ELR (cell line): Measurements from ENCODE around the gene KIF26B.

ENCODE experiments used
- DNase-seq: peaks from one replicate; pipeline ENCODE4 v3.0.0-alpha.2; 2015; ENCODE audit warnings: low read depth

Gene KIF26B

GRCh38 chr1:245572709-245573108 is 417.9 kb downstream of the KIF26B start:
- DNase-seq, result no peak

GRCh38 chr1:245575710-245576109 is 420.9 kb downstream of the KIF26B start:
- no peak for DNase-seq

- DNase-seq, result no peak
These were observed 421.5 kb downstream of the KIF26B start for GRCh38 chr1:245576323-245576722.

- DNase-seq, result no peak
These were observed 422.7 kb downstream of the KIF26B start for GRCh38 chr1:245577191-245578157.

GRCh38 chr1:245578308-245578707 is 423.5 kb downstream of the KIF26B start:
- no peak for DNase-seq

- DNase-seq, result no peak
These were observed 424.0 kb downstream of the KIF26B start for GRCh38 chr1:245578771-245579170.

GRCh38 chr1:245579881-245580280 is 425.1 kb downstream of the KIF26B start:
- no peak for DNase-seq

GRCh38 chr1:245580651-245581050 is 425.9 kb downstream of the KIF26B start:
- DNase-seq, result no peak

GRCh38 chr1:245582026-245582425 is 427.2 kb downstream of the KIF26B start:
- no peak for DNase-seq

- DNase-seq, result no peak
These were observed 428.3 kb downstream of the KIF26B start for GRCh38 chr1:245583081-245583480.

- DNase-seq, result no peak
These were observed 429.0 kb downstream of the KIF26B start for GRCh38 chr1:245583575-245584330.

GRCh38 chr1:245585252-245585959 is 430.6 kb downstream of the KIF26B start:
- peak; percentile 60 for DNase-seq

GRCh38 chr1:245587435-245588115 is 432.8 kb downstream of the KIF26B start:
- no peak for DNase-seq

- no peak for DNase-seq
These were observed 433.4 kb downstream of the KIF26B start for GRCh38 chr1:245588116-245588639.

- DNase-seq, result no peak
These were observed 434.5 kb downstream of the KIF26B start for GRCh38 chr1:245589316-245589715.

- DNase-seq, result no peak
These were observed 435.1 kb downstream of the KIF26B start for GRCh38 chr1:245589906-245590305.

- no peak for DNase-seq
These were observed 435.9 kb downstream of the KIF26B start for GRCh38 chr1:245590726-245591125.

- DNase-seq, result no peak
These were observed 436.8 kb downstream of the KIF26B start for GRCh38 chr1:245591346-245592188.

GRCh38 chr1:245592189-245592460 is 437.3 kb downstream of the KIF26B start:
- no peak for DNase-seq

- no peak for DNase-seq
These were observed 443.9 kb downstream of the KIF26B start for GRCh38 chr1:245598524-245599305.
